NCI-H2081 treated with DMSO at 0.1 percent for 48 hours (cell line): ENCODE data around the gene BAG5.

Source experiments
- DNase-seq: peaks from one replicate; lab custom pipeline; 2025; lab: John Stamatoyannopoulos, UW

Gene BAG5

DNA sequence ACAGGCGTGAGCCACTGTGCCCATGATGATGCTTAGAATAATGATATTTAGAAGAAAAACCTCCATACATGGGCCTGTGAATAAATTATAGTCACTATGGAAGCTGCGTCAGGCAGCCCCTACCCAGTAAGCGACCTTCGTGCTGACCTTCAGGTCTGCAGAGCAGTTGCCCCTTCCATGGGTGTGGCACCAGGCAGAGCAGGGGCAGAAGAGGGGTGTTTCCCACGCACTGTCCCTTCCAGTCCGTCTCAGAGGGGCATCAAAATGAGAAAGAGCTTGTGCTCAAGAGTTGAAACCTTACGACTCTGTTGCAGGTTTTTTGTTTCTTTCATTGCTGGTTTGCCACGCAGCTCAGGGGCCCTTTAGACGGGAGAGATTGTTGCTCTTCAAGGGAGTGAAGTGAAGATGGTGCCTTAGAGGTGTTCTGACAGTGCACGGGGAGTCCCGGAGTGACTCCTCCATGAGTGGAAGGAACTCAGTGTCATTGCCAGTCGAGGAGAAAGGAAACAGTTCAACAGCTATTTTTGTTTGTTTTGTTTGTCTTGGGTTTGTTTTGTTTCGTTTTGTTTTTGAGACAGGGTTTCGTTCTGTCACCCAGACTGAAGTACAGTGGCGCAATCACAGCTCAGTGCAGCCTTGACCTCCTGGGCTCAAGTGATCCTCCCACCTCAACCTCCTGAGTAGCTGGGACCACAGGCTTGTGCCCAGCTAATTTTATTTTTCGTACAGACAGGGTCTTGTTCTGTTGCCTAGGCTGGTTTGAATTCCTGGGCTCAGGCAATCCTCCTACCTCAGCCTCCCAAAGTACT lies 53.7 kb downstream of the BAG5 start:
- DNase-seq = no peak

DNA sequence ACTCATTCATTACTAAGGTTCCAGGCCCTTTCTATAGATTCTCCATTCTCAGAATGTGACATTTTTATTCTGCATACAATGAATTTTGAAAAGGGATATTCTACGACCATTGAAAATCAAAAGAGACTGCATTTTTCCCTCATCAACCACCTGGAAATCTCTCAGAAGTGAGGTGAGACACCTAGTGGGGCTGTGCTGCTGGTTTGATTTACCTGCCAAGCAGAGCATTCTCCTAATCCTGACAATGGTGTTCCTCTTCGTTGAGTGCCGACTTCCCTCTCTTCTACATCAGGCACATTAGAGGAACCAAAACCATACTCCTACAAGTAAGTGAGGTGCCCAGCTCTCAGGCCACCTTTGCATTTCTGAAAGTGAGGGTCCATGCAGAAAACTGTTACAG lies 54.7 kb downstream of the BAG5 start:
- DNase-seq = no peak
